Body of pancreas (tissue), 4 donors: Measurements from ENCODE around the gene DEK. TPM values are rescaled to one million over a fixed set of nuclear protein-coding genes. Genes with fewer than 3 reads are reported as not detected.

Experiments used
- ATAC-seq: fragments of 150-250 bp; one replicate; pipeline ENCODE4 v1.9.1; 2016
- DNase-seq, 4 donors: peaks; one replicate each; pipeline ENCODE4 v3.0.0-alpha.2; 2019
- H3K27ac ChIP-seq, 4 donors: fragments of 200-600 bp; sonication (generic); 1 replicate in 3 of 4; 2 replicates in 1 of 4; pipeline versions ENCODE4 v1.5.1 to v1.6.1; 2016 to 2019; ENCODE audit warnings: mild to moderate bottlenecking in 1 of 4, mixed read lengths in 1 of 4, moderate library complexity in 1 of 4
- H3K27me3 ChIP-seq, 2 donors: fragments of 200-600 bp; sonication (generic); one replicate each; pipeline ENCODE4 v1.6.0; 2016; ENCODE audit warnings: mild to moderate bottlenecking in 1 of 2
- H3K36me3 ChIP-seq, 2 donors: fragments of 200-600 bp; sonication (generic); replicated peaks in 1 of 2; 2 replicates each; pipeline ENCODE4 v1.5.1; 2016; ENCODE audit warnings: low read depth in 2 of 2; ENCODE audit not compliant: insufficient read depth in 1 of 2
- H3K4me1 ChIP-seq: fragments of 200-600 bp; sonication (generic); one replicate; pipeline ENCODE4 v1.6.0; 2016
- H3K4me3 ChIP-seq, 2 donors: fragments of 200-600 bp; sonication (generic); 1 replicate in 1 of 2; 2 replicates in 1 of 2; pipeline ENCODE4 v1.5.1; 2016 to 2019
- H3K9me3 ChIP-seq, 3 donors: fragments of 200-600 bp; sonication (generic); 1 replicate in 2 of 3; 2 replicates in 1 of 3; pipeline ENCODE4 v1.5.1; 2016
- CTCF ChIP-seq, 7 experiments: fragments of 450-650 bp in 4 of 7; fragments of 200-600 bp in 3 of 7; sonication (generic) in 3 of 7; IDR thresholded peaks; one replicate each; pipeline ENCODE4 v1.5.1; 2016 to 2019; ENCODE audit warnings: antibody characterized with exemption in 7 of 7
- POLR2A ChIP-seq, 3 donors: fragments of 450-650 bp; IDR thresholded peaks; one replicate each; pipeline ENCODE4 v1.6.1; 2016; ENCODE audit warnings: antibody characterized with exemption in 3 of 3, mild to moderate bottlenecking in 2 of 3
- WGBS, 2 donors: methylation state at CpG; one replicate each; pipeline ENCODE4 v1.1.5; 2017; 5-methylcytosine and 5-hydroxymethylcytosine counted together
- intact Hi-C: fragments of 100-400 bp; cut with DNase I; formaldehyde crosslinking; loops from one replicate; pipeline ENCODE4 v1.15.1; 2023
- total RNA-seq, 2 donors: library from RNA; depleted of rRNA; stranded (reverse); fragments of >200 nt; gene quantifications; one replicate each; pipeline ENCODE4 v1.1.0, GENCODE V29; 2016

Gene DEK
- total RNA-seq, 2 donors from 2014 or later = 67.2 to 72.9 TPM

GRCh38 chr6:18253635-18254034 lies 10.7 kb downstream of the DEK start:
- Histone ChIP-seq H3K27ac (no peak overlapping the region), H3K4me1 (no peaks in the 10 kb centered on the region), H3K9me3 (no peaks in the 10 kb centered on the region), H3K4me3 (no peak overlapping the region), H3K36me3 (peaks cover 0 to 9% of the 10 kb centered on the region in 2 donors), H3K27me3 (no peaks in the 10 kb centered on the region)
- ATAC-seq (no peak), DNase-seq (no peak)
- 95 to 98% methylated on average over 5 of the region's 5 CpGs for WGBS, 2 donors
- intact Hi-C loops = no loop called here
- TF ChIP-seq POLR2A (IDR thresholded peaks at IDR 0.05) (no peak), CTCF (IDR thresholded peaks at IDR 0.05) (no peak)

GRCh38 chr6:18249271-18249670 lies 15.1 kb downstream of the DEK start:
- intact Hi-C loops = no loop called here
- no peak overlapping the region for H3K4me3 ChIP-seq
- H3K36me3 ChIP-seq = peaks cover 0 to 3% of the 10 kb centered on the region in 2 donors
- TF ChIP-seq CTCF (IDR thresholded peaks at IDR 0.05) (no peak), POLR2A (IDR thresholded peaks at IDR 0.05) (no peak)
- 89 to 94% methylated on average over 4 of the region's 4 CpGs for WGBS, 2 donors
- ATAC-seq (no peak), DNase-seq (no peak)
- H3K4me1 ChIP-seq = no peaks in the 10 kb centered on the region
- no peaks in the 10 kb centered on the region for H3K27me3 ChIP-seq
- no peak overlapping the region for H3K27ac ChIP-seq
- H3K9me3 ChIP-seq = no peaks in the 10 kb centered on the region

GRCh38 chr6:18248698-18249097 lies 15.6 kb downstream of the DEK start:
- no peaks in the 10 kb centered on the region for H3K9me3 ChIP-seq
- ATAC-seq = no peak
- H3K4me1 ChIP-seq = no peaks in the 10 kb centered on the region
- intact Hi-C loops = no loop called here
- no peaks in the 10 kb centered on the region for H3K27me3 ChIP-seq
- WGBS, 2 donors = 91 to 92% methylated on average over 2 of the region's 2 CpGs
- TF ChIP-seq POLR2A (IDR thresholded peaks at IDR 0.05) (no peak), CTCF (IDR thresholded peaks at IDR 0.05) (no peak)
- no peak for DNase-seq
- H3K36me3 ChIP-seq = peaks cover 0 to 3% of the 10 kb centered on the region in 2 donors
- no peak overlapping the region for H3K27ac ChIP-seq
- H3K4me3 ChIP-seq = no peak overlapping the region

- no peaks in the 10 kb centered on the region for H3K4me1 ChIP-seq
- H3K4me3 ChIP-seq = no peak overlapping the region
- TF ChIP-seq CTCF (IDR thresholded peaks at IDR 0.05) (no peak), POLR2A (IDR thresholded peaks at IDR 0.05) (no peak)
- H3K27ac ChIP-seq = no peak overlapping the region
- intact Hi-C loops = no loop called here
- DNase-seq (no peak), ATAC-seq (no peak)
- H3K36me3 ChIP-seq = peaks cover 0 to 8% of the 10 kb centered on the region in 2 donors
- no peaks in the 10 kb centered on the region for H3K9me3 ChIP-seq
- H3K27me3 ChIP-seq = no peaks in the 10 kb centered on the region
Measured at GRCh38 chr6:18247002-18247401, 17.3 kb downstream of the DEK start.

- DNase-seq (no peak), ATAC-seq (no peak)
- no peak for TF ChIP-seq CTCF (IDR thresholded peaks at IDR 0.05)
- no peak for TF ChIP-seq POLR2A (IDR thresholded peaks at IDR 0.05)
- Histone ChIP-seq H3K4me1 (no peaks in the 10 kb centered on the region), H3K9me3 (no peaks in the 10 kb centered on the region), H3K27me3 (no peaks in the 10 kb centered on the region), H3K4me3 (no peak overlapping the region), H3K27ac (no peak overlapping the region), H3K36me3 (peaks cover 0 to 8% of the 10 kb centered on the region in 2 donors)
- intact Hi-C loops = no loop called here
Measured at GRCh38 chr6:18246205-18246604, 18.1 kb downstream of the DEK start.
